ENCODE results near the gene LSMEM2. TPM values are rescaled to one million over a fixed set of nuclear protein-coding genes. Genes with fewer than 3 reads are reported as not detected.

Gene LSMEM2
- total RNA-seq, 1 donor from 2014 or later = not detected

- peak overlapping the region; percentile 98 for H3K4me3 ChIP-seq (ENCODE audit: low read depth, low read length)
- TF ChIP-seq, protein P1, sequence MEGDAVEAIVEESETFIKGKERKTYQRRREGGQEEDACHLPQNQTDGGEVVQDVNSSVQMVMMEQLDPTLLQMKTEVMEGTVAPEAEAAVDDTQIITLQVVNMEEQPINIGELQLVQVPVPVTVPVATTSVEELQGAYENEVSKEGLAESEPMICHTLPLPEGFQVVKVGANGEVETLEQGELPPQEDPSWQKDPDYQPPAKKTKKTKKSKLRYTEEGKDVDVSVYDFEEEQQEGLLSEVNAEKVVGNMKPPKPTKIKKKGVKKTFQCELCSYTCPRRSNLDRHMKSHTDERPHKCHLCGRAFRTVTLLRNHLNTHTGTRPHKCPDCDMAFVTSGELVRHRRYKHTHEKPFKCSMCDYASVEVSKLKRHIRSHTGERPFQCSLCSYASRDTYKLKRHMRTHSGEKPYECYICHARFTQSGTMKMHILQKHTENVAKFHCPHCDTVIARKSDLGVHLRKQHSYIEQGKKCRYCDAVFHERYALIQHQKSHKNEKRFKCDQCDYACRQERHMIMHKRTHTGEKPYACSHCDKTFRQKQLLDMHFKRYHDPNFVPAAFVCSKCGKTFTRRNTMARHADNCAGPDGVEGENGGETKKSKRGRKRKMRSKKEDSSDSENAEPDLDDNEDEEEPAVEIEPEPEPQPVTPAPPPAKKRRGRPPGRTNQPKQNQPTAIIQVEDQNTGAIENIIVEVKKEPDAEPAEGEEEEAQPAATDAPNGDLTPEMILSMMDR (conservative IDR thresholded peaks at IDR 0.05; ENCODE audit: low read depth, low read length) = no peak
- DNase-seq (ENCODE audit: low read depth) = no peak
Observed at GRCh38 chr3:50327129-50327528, 48.2 kb downstream of the LSMEM2 start.

- peak within 1 kb of the TSS; percentile 98 for H3K4me3 ChIP-seq (ENCODE audit: low read depth, low read length)
- TF ChIP-seq, protein P1 (conservative IDR thresholded peaks at IDR 0.05; ENCODE audit: low read depth, low read length) = no peak
- no peak for DNase-seq (ENCODE audit: low read depth)
Observed at GRCh38 chr3:50327943-50328691, 49.2 kb downstream of the LSMEM2 start, which contains the start of gene TUSC2. Gene TUSC2 (minus strand): TSS chr3:50328223. CDS start chr3:50328099, 124 bp downstream.

DNA sequence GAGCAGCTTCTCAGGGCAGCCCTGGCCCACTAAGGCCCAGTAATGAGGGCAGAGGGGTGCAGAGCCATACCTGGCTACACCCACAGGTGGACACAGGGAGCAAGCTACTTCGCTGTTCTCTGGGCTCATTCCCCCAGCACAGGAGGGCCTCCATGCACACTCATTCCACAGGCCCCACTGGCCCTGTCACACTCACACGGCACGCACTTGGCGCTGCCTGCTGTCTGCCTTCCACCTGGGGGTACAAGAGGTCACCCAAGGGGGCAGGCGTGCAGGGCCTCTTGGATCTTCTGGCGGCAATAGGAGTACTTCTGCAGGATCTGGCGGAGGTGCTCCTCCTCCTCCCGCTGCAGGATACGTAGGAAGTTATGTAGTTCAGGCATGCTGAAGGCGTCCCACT is 51.4 kb downstream of the LSMEM2 start:
- TF ChIP-seq, protein P1 (conservative IDR thresholded peaks at IDR 0.05; ENCODE audit: low read depth, low read length) = no peak
- DNase-seq (ENCODE audit: low read depth) = no peak
- H3K4me3 ChIP-seq (ENCODE audit: low read depth, low read length) = no peak overlapping the region

GRCh38 chr3:50331364-50331907 is 52.5 kb downstream of the LSMEM2 start:
- no peak for DNase-seq (ENCODE audit: low read depth)
- no peak overlapping the region for H3K4me3 ChIP-seq (ENCODE audit: low read depth, low read length)
- TF ChIP-seq, protein P1 (conservative IDR thresholded peaks at IDR 0.05; ENCODE audit: low read depth, low read length) = no peak

- H3K4me3 ChIP-seq (ENCODE audit: low read depth, low read length) = no peak overlapping the region
- DNase-seq (ENCODE audit: low read depth) = no peak
- TF ChIP-seq, protein P1 (conservative IDR thresholded peaks at IDR 0.05; ENCODE audit: low read depth, low read length) = no peak
Observed at GRCh38 chr3:50333744-50334328, 54.9 kb downstream of the LSMEM2 start.

DNA sequence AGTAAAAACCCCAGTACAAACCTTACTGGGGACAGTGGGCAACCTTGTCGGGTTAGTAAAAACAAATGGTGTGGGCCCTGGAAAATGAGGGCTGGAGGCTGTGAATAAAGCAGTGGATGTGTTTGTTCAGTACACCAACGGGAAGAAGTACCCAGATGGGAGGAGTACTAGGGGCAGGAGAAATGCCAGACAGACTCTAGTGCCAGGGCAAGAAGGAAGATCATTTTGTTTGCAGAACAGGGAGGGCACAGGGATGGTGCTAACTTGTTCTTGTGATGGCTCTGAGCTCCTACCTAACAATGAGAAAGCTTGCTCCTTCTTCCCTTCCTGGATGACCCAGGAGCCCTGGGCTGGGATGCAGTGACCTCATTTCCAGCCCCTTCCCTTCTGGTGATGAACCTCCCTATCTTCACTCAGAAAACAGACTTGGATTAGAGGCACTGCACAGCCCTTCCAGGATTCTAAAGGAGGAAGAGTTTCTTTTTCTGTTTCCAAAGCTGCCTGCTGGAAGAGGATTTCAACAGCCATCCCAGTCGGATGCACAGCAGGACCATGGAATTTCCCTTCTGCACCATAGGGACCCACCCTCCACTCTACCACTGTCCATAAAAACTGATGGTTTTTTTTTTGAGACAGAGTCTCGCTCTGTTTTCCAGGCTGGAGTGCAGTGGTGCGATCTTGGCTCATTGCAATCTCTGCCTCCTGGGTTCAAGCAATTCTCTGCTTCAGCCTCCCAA is 55.6 kb downstream of the LSMEM2 start:
- DNase-seq (ENCODE audit: low read depth) = no peak
- H3K4me3 ChIP-seq (ENCODE audit: low read depth, low read length) = no peak overlapping the region
- TF ChIP-seq, protein P1 (conservative IDR thresholded peaks at IDR 0.05; ENCODE audit: low read depth, low read length) = no peak

Data from epithelial cell of proximal tubule (primary cell).